ENCODE data around the gene CLDN7. TPM values are rescaled to one million over a fixed set of nuclear protein-coding genes. Genes with fewer than 3 reads are reported as not detected.

Gene CLDN7
- total RNA-seq, 1 experiment from 2014 or later: 177 TPM

GRCh38 chr17:7290685-7291084, 28.4 kb upstream of the CLDN7 start:
- Histone ChIP-seq H3K27me3 (ENCODE audit: insufficient read depth, low read length) (peaks cover 2% of the 10 kb centered on the region), H2BK12ac (ENCODE audit: insufficient read length, low read depth, low read length) (no peak overlapping the region), H2AFZ (ENCODE audit: low read length) (no peak overlapping the region), H3T11ph (ENCODE audit: low read length) (no peak overlapping the region), H3K18ac (ENCODE audit: insufficient read length, low read depth, low read length) (no peak overlapping the region), H4K20me1 (ENCODE audit: control insufficient read depth, insufficient read depth, insufficient read length) (no peaks in the 10 kb centered on the region), H2BK15ac (ENCODE audit: low read depth, low read length) (no peak overlapping the region), H3K4me2 (ENCODE audit: insufficient read depth, insufficient read length, low read length) (no peak overlapping the region), H2BK20ac (ENCODE audit: low read depth, low read length, poor library complexity, severe bottlenecking) (no peak overlapping the region), H3K56ac (ENCODE audit: insufficient read length, low read depth, low read length) (no peak overlapping the region), H3K79me1 (ENCODE audit: insufficient read depth, low read depth, low read length, poor library complexity, severe bottlenecking) (no peaks in the 10 kb centered on the region), H3K9me3 (ENCODE audit: control insufficient read depth, low read depth, low read length) (no peaks in the 10 kb centered on the region), H4K5ac (ENCODE audit: insufficient read length, low read depth, low read length) (no peak overlapping the region), H3K23me2 (ENCODE audit: insufficient read length, low read depth, low read length, poor library complexity, severe bottlenecking) (peaks cover 4% of the 10 kb centered on the region), H3K4ac (ENCODE audit: low read depth, low read length) (no peak overlapping the region), H3K79me2 (ENCODE audit: insufficient read depth, low read length) (no peaks in the 10 kb centered on the region), H3K23ac (ENCODE audit: insufficient read length, low read depth, low read length) (no peak overlapping the region), H2BK120ac (ENCODE audit: low read depth, low read length, poor library complexity, severe bottlenecking) (no peak overlapping the region), H3K4me1 (ENCODE audit: insufficient read depth, low read length) (peaks cover 2% of the 10 kb centered on the region; the same call in 1 of the 2 replicates), H4K91ac (ENCODE audit: insufficient read length, low read depth, low read length) (no peak overlapping the region), H2AK5ac (ENCODE audit: insufficient read length, low read length) (no peak overlapping the region), H2BK5ac (ENCODE audit: insufficient read length, low read length) (no peak overlapping the region), H4K8ac (replicated peaks; ENCODE audit: insufficient read length, low read depth, low read length) (no peak overlapping the region), H3K9ac (ENCODE audit: extremely low read depth, insufficient read length, low read length) (no peak overlapping the region), H3K14ac (ENCODE audit: insufficient read depth, low read length) (no peak overlapping the region), H3K27ac (ENCODE audit: insufficient read length, low read depth, low read length) (no peak overlapping the region)
- peaks cover 0 to 3% of the 10 kb centered on the region in 2 experiments; a peak in 2 of 5 replicates for H3K9me3 Mint-ChIP-seq
- H3K4me1 Mint-ChIP-seq: peaks cover 11 to 23% of the 10 kb centered on the region in 2 experiments
- H3K4me3 Mint-ChIP-seq: no peak overlapping the region
- no CpG with 5 or more reads among the region's 11 CpGs for WGBS (ENCODE audit: extremely low coverage, insufficient read length, low lambda C conversion rate)
- TF ChIP-seq, protein P1, sequence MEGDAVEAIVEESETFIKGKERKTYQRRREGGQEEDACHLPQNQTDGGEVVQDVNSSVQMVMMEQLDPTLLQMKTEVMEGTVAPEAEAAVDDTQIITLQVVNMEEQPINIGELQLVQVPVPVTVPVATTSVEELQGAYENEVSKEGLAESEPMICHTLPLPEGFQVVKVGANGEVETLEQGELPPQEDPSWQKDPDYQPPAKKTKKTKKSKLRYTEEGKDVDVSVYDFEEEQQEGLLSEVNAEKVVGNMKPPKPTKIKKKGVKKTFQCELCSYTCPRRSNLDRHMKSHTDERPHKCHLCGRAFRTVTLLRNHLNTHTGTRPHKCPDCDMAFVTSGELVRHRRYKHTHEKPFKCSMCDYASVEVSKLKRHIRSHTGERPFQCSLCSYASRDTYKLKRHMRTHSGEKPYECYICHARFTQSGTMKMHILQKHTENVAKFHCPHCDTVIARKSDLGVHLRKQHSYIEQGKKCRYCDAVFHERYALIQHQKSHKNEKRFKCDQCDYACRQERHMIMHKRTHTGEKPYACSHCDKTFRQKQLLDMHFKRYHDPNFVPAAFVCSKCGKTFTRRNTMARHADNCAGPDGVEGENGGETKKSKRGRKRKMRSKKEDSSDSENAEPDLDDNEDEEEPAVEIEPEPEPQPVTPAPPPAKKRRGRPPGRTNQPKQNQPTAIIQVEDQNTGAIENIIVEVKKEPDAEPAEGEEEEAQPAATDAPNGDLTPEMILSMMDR (conservative IDR thresholded peaks at IDR 0.05): no peak
- H3K27me3 Mint-ChIP-seq (ENCODE audit: low read depth): peaks cover 38% of the 10 kb centered on the region
- peaks cover 3 to 17% (median 11%) of the 10 kb centered on the region in 3 experiments; a peak in 5 of 7 replicates for H3K36me3 Mint-ChIP-seq (ENCODE audit: insufficient read depth in 1 of 3, low read depth in 3 of 3)
- DNase-seq: no peak
- no peak overlapping the region for H3K27ac Mint-ChIP-seq

Measured in H9 (cell line).